Smooth muscle cell of the brain vasculature (primary cell): ENCODE data around the gene C1orf105.

Source experiments
- DNase-seq: peaks from one replicate; pipeline ENCODE4 v3.0.0-alpha.2; 2012; ENCODE audit warnings: low read depth, low spot score

Gene C1orf105

DNA sequence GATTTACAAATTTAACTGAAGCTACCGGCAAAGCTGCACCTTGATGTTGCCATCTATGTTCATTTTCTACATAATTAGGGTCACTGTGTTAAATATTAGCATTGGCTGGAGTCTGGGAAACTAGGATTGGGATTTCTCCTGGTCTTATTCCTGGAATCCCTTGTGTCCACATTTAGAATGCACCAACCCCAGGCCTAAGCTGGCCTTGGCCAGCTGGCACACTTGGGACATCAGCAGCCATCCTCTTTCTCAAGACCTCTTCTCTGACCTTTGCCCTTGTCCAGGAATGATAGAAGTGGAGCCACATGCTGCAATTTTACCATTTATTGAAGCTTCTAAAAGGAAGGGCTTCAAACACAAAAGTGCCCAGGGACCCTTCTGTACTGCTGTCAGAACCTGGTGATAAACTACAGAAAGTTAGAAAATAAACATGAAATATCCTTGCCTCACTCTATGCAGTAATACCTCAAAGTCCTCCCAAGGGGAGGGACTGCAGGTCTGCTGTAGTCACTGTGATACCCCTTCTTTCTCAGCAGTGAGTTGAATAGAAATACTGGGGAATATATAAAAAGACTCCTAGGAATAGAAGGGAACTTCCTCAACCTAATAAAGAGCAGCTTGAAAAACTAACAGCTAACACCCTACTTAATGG is 37.1 kb downstream of the C1orf105 start:
- no peak for DNase-seq

DNA sequence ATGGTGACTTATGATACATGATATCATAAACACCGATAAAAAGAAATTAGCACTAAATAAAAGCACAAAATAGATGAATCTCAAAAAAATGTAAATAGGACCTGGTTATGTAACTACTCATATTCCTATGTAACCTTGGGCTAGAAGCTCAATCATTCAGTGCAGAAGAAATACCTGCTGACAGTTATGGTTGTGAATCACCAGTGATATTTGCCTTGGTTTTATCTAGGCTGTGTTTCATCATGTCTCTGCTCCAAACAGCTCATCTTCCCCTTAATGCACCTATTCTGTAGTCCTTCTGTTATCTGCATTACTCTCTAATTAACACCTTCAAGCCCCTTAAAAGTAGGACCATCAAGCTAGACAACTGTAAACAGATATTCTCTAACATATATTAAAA is 39.7 kb downstream of the C1orf105 start:
- no peak for DNase-seq

GRCh38 chr1:172460887-172461315 is 40.4 kb downstream of the C1orf105 start:
- no peak for DNase-seq

- DNase-seq: no peak
Measured at GRCh38 chr1:172465617-172466016, 45.1 kb downstream of the C1orf105 start.

GRCh38 chr1:172466795-172467407 is 46.4 kb downstream of the C1orf105 start:
- no peak for DNase-seq

- DNase-seq: no peak
Measured at GRCh38 chr1:172467446-172467845, 47.0 kb downstream of the C1orf105 start.

- DNase-seq: no peak
Measured at GRCh38 chr1:172468296-172468695, 47.8 kb downstream of the C1orf105 start.

DNA sequence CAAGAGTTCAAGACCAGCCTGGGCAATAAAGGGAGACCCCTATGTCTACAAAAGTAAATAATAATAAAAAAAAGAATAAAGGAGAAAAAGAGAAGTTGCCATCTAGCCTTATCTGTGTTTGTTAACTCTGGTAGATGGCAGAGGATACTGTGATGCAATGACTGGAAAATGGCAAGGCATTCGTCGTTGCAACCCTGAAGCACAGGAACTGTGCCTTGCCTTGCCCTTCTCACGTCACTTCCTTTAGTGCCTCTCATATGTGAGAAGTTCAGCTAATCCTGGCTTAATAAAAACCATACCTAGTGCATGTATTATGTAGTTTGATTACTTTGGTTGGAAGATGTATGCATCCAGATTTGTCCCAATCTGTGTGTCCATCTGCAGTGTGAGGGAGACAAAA is 49.2 kb downstream of the C1orf105 start:
- DNase-seq: no peak

DNA sequence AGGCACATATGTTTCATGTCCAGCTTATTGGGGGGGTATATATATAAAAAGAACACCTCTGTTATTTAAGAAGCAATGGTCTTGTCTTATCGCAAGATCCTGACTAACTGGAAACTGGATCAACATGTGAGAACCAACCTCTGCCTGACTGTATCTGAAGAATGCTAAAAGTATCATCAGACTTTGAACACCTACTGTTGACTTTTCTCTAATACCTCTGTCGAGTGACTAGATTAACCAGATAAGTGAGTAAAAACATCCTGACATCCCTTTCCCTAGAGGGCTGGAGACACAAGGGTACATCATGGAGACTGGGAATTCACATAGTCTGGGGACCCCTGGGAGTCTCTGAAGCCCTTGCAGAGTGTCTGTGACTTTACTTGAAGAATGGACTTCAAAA is 49.7 kb downstream of the C1orf105 start:
- no peak for DNase-seq

DNA sequence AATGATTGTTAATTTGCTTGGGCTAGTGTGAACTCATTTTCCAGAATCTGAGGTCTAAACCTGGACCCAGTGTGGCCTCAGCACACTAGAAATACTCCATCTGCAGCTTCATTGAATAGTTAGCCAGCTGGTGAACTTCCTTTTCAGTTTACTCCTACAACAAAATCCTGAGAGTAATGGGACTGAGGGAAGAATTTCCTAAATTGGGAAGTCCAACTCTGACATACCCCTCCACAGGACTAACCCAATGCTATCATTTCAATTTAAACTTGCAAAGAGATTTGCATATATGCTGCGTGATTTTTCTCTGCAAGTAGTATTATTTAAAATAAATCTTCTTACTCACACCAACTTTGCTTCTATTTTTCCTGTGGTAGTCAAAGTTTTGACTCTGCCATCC is 51.2 kb downstream of the C1orf105 start:
- no peak for DNase-seq

DNA sequence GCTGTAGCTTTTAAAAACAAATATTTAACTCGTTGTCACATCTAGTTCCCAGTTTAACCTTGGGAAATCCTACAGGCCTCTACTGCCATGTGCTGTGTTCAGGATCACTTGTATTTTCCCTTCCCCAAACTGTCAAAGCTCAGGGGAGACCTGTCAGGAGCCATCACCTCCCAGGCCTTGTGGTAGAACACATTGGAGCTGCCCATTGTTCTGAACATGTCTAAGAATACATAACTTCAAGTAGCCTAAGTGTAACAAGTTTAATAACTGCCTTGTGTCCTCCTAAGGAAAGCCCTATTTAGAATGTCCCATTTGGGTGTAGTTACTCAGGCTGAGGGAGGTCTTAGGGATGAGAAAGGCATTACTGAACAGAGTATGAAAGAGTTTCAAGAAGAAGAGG is 52.0 kb downstream of the C1orf105 start:
- no peak for DNase-seq

GRCh38 chr1:172473302-172473701 is 52.8 kb downstream of the C1orf105 start:
- DNase-seq: no peak

- DNase-seq: no peak
Measured at GRCh38 chr1:172473842-172474241, 53.4 kb downstream of the C1orf105 start.

DNA sequence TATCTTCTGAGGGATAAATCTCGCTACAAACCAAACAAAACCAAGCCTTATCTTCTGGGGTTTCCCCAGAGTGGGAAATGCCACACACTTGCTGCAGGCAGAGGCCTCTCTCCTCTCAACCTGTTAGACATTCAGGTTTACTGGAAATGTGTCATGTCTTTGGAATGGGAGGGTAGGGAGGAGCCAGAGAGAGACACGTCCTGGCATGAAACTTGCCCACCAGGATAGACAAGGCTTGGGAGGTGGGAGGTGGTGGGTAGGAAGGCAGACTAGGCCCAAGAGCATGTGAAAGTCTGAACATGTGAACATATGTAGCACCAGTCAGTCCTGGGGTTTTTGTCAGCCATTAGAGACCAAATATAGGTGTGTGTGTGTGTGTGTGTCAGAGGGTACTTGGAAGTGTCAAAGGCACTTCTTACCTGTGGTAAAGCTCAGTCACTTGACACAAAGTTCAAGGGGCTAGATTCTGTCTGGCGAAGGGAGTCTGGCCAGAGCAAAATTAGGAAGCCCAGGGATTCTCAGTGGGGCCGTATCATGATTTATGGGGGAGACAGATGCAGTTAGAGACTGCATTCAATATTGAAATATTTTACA is 55.8 kb downstream of the C1orf105 start:
- no peak for DNase-seq

GRCh38 chr1:172477216-172477615 is 56.7 kb downstream of the C1orf105 start:
- no peak for DNase-seq

DNA sequence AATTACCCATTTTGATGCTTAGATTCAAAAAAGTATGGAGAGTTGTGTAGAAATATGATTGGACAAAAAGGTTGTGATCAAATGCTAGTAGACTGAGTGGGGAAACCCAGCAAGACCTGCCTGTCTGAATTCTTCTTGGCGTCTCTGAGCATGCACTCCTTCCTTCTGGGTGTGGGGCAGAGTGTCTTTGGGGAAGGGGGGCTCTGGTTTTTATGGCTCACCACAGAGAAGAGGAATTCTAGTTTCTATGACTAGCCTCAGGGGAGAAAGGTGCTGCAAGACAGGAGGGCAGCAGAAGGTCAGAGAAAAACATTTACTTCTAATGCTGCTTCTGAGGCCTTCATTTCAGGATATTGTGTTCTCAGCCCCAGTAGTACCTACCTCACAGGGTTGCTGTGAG is 57.3 kb downstream of the C1orf105 start:
- no peak for DNase-seq

GRCh38 chr1:172478485-172478884 is 58.0 kb downstream of the C1orf105 start:
- no peak for DNase-seq

GRCh38 chr1:172480431-172480830 is 59.9 kb downstream of the C1orf105 start:
- no peak for DNase-seq

- no peak for DNase-seq
Measured at GRCh38 chr1:172482044-172482443, 61.6 kb downstream of the C1orf105 start.

- no peak for DNase-seq
Measured at GRCh38 chr1:172483448-172483847, 63.0 kb downstream of the C1orf105 start.

GRCh38 chr1:172484252-172484651 is 63.8 kb downstream of the C1orf105 start:
- no peak for DNase-seq

DNA sequence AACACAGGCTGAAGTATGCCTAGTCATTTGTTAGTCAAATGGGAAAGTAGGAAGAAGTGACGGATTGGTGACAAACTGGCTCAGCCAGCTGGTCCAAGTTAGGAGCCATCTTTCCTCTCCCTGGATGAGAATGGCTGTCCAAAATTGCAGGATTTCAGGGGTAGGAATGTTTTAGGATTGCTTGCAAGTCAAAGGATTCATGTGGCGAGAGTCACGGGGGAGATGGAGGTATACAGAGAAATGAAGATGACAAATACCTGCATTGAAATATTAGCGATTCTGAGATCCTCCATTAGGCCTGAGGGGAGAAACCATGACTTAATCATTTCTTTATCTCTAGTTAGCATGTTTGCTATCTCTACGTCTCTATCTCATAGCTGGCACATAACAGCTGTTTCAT is 65.1 kb downstream of the C1orf105 start:
- DNase-seq: no peak

- DNase-seq: no peak
Measured at GRCh38 chr1:172486805-172487454, 66.4 kb downstream of the C1orf105 start.
